ENCODE results near the gene ACVR1. TPM values are rescaled to one million over a fixed set of nuclear protein-coding genes. Genes with fewer than 3 reads are reported as not detected.

The ACVR1 gene
- total RNA-seq, 4 donors from 2014 or later = 4.7 to 18.7 (median 10.3) TPM

GRCh38 chr2:157853211-157853610 lies 22.9 kb downstream of the ACVR1 start:
- 96 to 97% methylated on average over 2 of the region's 2 CpGs for WGBS, 2 donors
- intact Hi-C loops (cut with DNase I) = no loop called here
- Histone ChIP-seq H3K4me1 (peaks cover 0 to 17% (median 3%) of the 10 kb centered on the region in 3 donors), H3K27me3 (no peaks in the 10 kb centered on the region), H3K9me3 (no peaks in the 10 kb centered on the region), H3K36me3 (peaks cover 0 to 4% (median 0%) of the 10 kb centered on the region in 3 donors), H3K4me3 (no peak overlapping the region), H3K27ac (no peak overlapping the region)
- no peak for DNase-seq
- no peak for TF ChIP-seq CTCF (IDR thresholded peaks at IDR 0.05)
- no peak for TF ChIP-seq POLR2A (IDR thresholded peaks at IDR 0.05)

- Histone ChIP-seq H3K9me3 (no peaks in the 10 kb centered on the region), H3K4me3 (no peak overlapping the region), H3K36me3 (no peaks in the 10 kb centered on the region), H3K27me3 (no peaks in the 10 kb centered on the region), H3K27ac (no peak overlapping the region), H3K4me1 (peaks cover 0 to 9% (median 3%) of the 10 kb centered on the region in 3 donors)
- 57 to 62% methylated on average over 2 of the region's 2 CpGs for WGBS, 2 donors
- TF ChIP-seq CTCF (IDR thresholded peaks at IDR 0.05) = no peak
- no peak for TF ChIP-seq POLR2A (IDR thresholded peaks at IDR 0.05)
- no peak for DNase-seq
- intact Hi-C loops (cut with DNase I) = no loop called here
Measured at GRCh38 chr2:157849591-157849990, 26.5 kb downstream of the ACVR1 start.

GRCh38 chr2:157848213-157848612 lies 27.9 kb downstream of the ACVR1 start:
- Histone ChIP-seq H3K9me3 (no peaks in the 10 kb centered on the region), H3K4me1 (peaks cover 0 to 9% (median 3%) of the 10 kb centered on the region in 3 donors), H3K36me3 (no peaks in the 10 kb centered on the region), H3K27ac (no peak overlapping the region), H3K27me3 (no peaks in the 10 kb centered on the region), H3K4me3 (no peak overlapping the region)
- intact Hi-C loops (cut with DNase I) = no loop called here
- TF ChIP-seq POLR2A (IDR thresholded peaks at IDR 0.05) = no peak
- no peak for TF ChIP-seq CTCF (IDR thresholded peaks at IDR 0.05)
- no peak for DNase-seq
- WGBS, 2 donors = 82 to 96% methylated on average over 4 of the region's 4 CpGs

GRCh38 chr2:157845081-157845480 lies 31.0 kb downstream of the ACVR1 start:
- Histone ChIP-seq H3K4me1 (peaks cover 0 to 29% (median 3%) of the 10 kb centered on the region in 3 donors), H3K36me3 (no peaks in the 10 kb centered on the region), H3K27ac (no peak overlapping the region), H3K9me3 (no peaks in the 10 kb centered on the region), H3K27me3 (no peaks in the 10 kb centered on the region), H3K4me3 (no peak overlapping the region)
- TF ChIP-seq CTCF (IDR thresholded peaks at IDR 0.05) = no peak
- no peak for TF ChIP-seq POLR2A (IDR thresholded peaks at IDR 0.05)
- intact Hi-C loops (cut with DNase I) = no loop called here
- DNase-seq = no peak
- 92 to 96% methylated on average over 2 of the region's 2 CpGs for WGBS, 2 donors

GRCh38 chr2:157843935-157844334 lies 32.2 kb downstream of the ACVR1 start:
- WGBS, 2 donors = 86 to 94% methylated on average over 4 of the region's 4 CpGs
- Histone ChIP-seq H3K27me3 (no peaks in the 10 kb centered on the region), H3K36me3 (no peaks in the 10 kb centered on the region), H3K27ac (no peak overlapping the region), H3K9me3 (no peaks in the 10 kb centered on the region), H3K4me3 (no peak overlapping the region), H3K4me1 (peaks cover 0 to 32% (median 2%) of the 10 kb centered on the region in 3 donors)
- DNase-seq = no peak
- intact Hi-C loops (cut with DNase I) = no loop called here
- TF ChIP-seq POLR2A (IDR thresholded peaks at IDR 0.05) (no peak), CTCF (IDR thresholded peaks at IDR 0.05) (no peak)

Data from esophagus squamous epithelium (tissue), 5 donors.